Fibroblast of lung (primary cell): ENCODE measurements around the gene TCF7L1. TPM values are rescaled to one million over a fixed set of nuclear protein-coding genes. Genes with fewer than 3 reads are reported as not detected.

Source experiments
- DNase-seq, 2 donors: peaks; one replicate each; pipeline versions ENCODE4 v3.0.0 to v3.0.0-alpha.2; 2010; ENCODE audit warnings: low read depth in 2 of 2
- H2AFZ ChIP-seq: 2 replicates; pipeline ENCODE4 v1.5.1; 2012; ENCODE audit warnings: low read length, control low read depth, inconsistent platforms
- H3K27ac ChIP-seq: 2 replicates; pipeline ENCODE4 v1.5.1; 2011; ENCODE audit warnings: low read length, control low read depth; ENCODE audit not compliant: insufficient read depth
- H3K27me3 ChIP-seq: 2 replicates; pipeline ENCODE4 v1.5.1; 2011; ENCODE audit warnings: mild to moderate bottlenecking, low read length; ENCODE audit not compliant: control insufficient read depth, insufficient read depth
- H3K36me3 ChIP-seq: 2 replicates; pipeline ENCODE4 v1.5.1; 2011; ENCODE audit warnings: low read length; ENCODE audit not compliant: control insufficient read depth, insufficient read depth
- H3K4me1 ChIP-seq: 2 replicates; pipeline ENCODE4 v1.5.1; 2011; ENCODE audit warnings: low read length; ENCODE audit not compliant: control insufficient read depth, insufficient read depth; ENCODE audit errors: extremely low read depth
- H3K4me2 ChIP-seq: 2 replicates; pipeline ENCODE4 v1.5.1; 2011; ENCODE audit warnings: low read length, control low read depth; ENCODE audit not compliant: insufficient read depth; ENCODE audit errors: extremely low read depth
- H3K4me3 ChIP-seq, 4 experiments: fragments of 200-600 bp in 1 of 4; sonication (generic) in 1 of 4; replicated peaks in 1 of 4; 2 replicates each; pipeline ENCODE4 v1.5.1; 2011 to 2016; ENCODE audit warnings: low read length in 4 of 4, low read depth in 3 of 4, mild to moderate bottlenecking in 3 of 4, control low read depth in 2 of 4, inconsistent platforms in 1 of 4, mixed read lengths in 1 of 4; ENCODE audit not compliant: insufficient read depth in 1 of 4; ENCODE audit errors: control extremely low read depth in 1 of 4
- H3K79me2 ChIP-seq: 2 replicates; pipeline ENCODE4 v1.5.1; 2012; ENCODE audit warnings: mild to moderate bottlenecking, low read length, inconsistent platforms; ENCODE audit not compliant: control insufficient read depth, insufficient read depth
- H3K9ac ChIP-seq: 2 replicates; pipeline ENCODE4 v1.5.1; 2011; ENCODE audit warnings: mild to moderate bottlenecking, low read length, control low read depth; ENCODE audit not compliant: insufficient read depth
- H3K9me3 ChIP-seq: 2 replicates; pipeline ENCODE4 v1.5.1; 2012; ENCODE audit warnings: low read depth, low read length; ENCODE audit not compliant: control insufficient read depth, insufficient read depth
- H4K20me1 ChIP-seq: 2 replicates; pipeline ENCODE4 v1.5.1; 2011; ENCODE audit warnings: low read length; ENCODE audit not compliant: control insufficient read depth, insufficient read depth; ENCODE audit errors: extremely low read depth
- CTCF ChIP-seq, 2 donors: IDR thresholded peaks in 1 of 2; conservative IDR thresholded peaks in 1 of 2; 1 replicate in 1 of 2; 2 replicates in 1 of 2; pipeline ENCODE4 v1.5.1; 2011 to 2012; ENCODE audit warnings: low read length in 2 of 2, control low read depth in 1 of 2, inconsistent platforms in 1 of 2, low read depth in 1 of 2, mild to moderate bottlenecking in 1 of 2
- EZH2 ChIP-seq: IDR thresholded peaks from 2 replicates; pipeline ENCODE4 v1.5.1; 2012; ENCODE audit warnings: low read length, control low read depth, mild to moderate bottlenecking; ENCODE audit errors: missing control alignments
- polyA plus RNA-seq, 2 donors: library from polyadenylated mRNA; depleted of rRNA in 1 of 2; stranded (reverse) in 1 of 2; unstranded in 1 of 2; fragments of >200 nt; gene quantifications; 2 replicates each; pipeline ENCODE4 v1.2.1, GENCODE V29; 2011 to 2012; ENCODE audit warnings: missing spikeins in 1 of 2
- total RNA-seq: library from RNA; depleted of rRNA; stranded (reverse); fragments of >200 nt; gene quantifications from 2 replicates; pipeline ENCODE4 v1.2.1, GENCODE V29; 2014

Gene TCF7L1
- total and polyA plus RNA-seq, 2 donors (not counting 1 experiment from before 2014, with no cell fraction given) = 0.83 to 1.5 TPM

DNA sequence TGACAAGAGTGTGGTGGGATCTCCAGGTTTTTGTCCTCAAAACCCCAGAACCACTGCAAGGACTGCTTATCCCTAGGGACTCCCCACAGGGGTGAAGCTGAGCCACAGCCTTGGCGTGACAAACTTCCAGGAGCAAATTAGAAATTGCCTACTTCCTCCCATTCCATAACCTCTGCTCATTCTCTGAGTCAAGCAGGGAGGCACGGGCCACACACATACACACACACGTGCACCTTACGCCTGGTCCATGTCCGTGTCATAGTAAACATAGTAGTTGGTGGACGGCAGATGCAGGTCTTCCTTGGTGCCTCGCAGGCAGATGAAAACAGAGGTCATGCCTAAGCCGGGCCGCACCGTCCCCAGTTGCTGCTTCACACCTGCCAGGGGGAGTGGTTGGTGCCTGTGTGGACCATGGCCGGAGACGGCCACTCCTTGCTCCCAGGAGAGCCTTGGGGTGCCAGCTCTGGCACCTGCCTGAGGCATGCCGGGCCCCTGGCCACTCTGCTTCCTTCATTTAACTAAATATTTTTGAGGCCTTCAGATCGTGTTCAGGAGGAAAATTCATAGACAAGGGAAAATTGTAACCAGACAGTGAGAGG is 211.3 kb downstream of the TCF7L1 start:
- Histone ChIP-seq H3K79me2 (no peaks in the 10 kb centered on the region), H3K9ac (no peak overlapping the region), H3K4me2 (no peak overlapping the region), H3K4me1 (no peaks in the 10 kb centered on the region), H4K20me1 (no peaks in the 10 kb centered on the region), H3K9me3 (no peaks in the 10 kb centered on the region), H3K4me3 (no peak overlapping the region), H2AFZ (no peak overlapping the region), H3K27me3 (peaks cover 2% of the 10 kb centered on the region), H3K36me3 (peaks cover 12% of the 10 kb centered on the region), H3K27ac (no peak overlapping the region)
- TF ChIP-seq EZH2 (no peak), CTCF (conservative IDR thresholded peaks at IDR 0.05 in 1 of 2, IDR thresholded peaks at IDR 0.05 in 1 of 2; ENCODE audit: low read depth in 1 of 2, low read length in 2 of 2) (no peak)
- DNase-seq = no peak

GRCh38 chr2:85347599-85347998 is 214.4 kb downstream of the TCF7L1 start:
- TF ChIP-seq CTCF (conservative IDR thresholded peaks at IDR 0.05 in 1 of 2, IDR thresholded peaks at IDR 0.05 in 1 of 2; ENCODE audit: low read depth in 1 of 2, low read length in 2 of 2) (no peak), EZH2 (no peak)
- Histone ChIP-seq H3K9ac (no peak overlapping the region), H3K27me3 (no peaks in the 10 kb centered on the region), H3K79me2 (peaks cover 2% of the 10 kb centered on the region), H2AFZ (no peak overlapping the region), H3K4me2 (no peak overlapping the region), H4K20me1 (no peaks in the 10 kb centered on the region), H3K4me3 (no peak overlapping the region), H3K4me1 (no peaks in the 10 kb centered on the region), H3K36me3 (peaks cover 18% of the 10 kb centered on the region), H3K27ac (no peak overlapping the region), H3K9me3 (no peaks in the 10 kb centered on the region)
- no peak for DNase-seq

GRCh38 chr2:85353876-85354285 is 220.7 kb downstream of the TCF7L1 start:
- H4K20me1 ChIP-seq = no peaks in the 10 kb centered on the region
- H2AFZ ChIP-seq = peak overlapping the region; percentile 27
- no peaks in the 10 kb centered on the region for H3K9me3 ChIP-seq
- peak overlapping the region; percentile 82 for H3K4me2 ChIP-seq
- peaks cover 16% of the 10 kb centered on the region for H3K36me3 ChIP-seq
- TF ChIP-seq EZH2 (no peak), CTCF (conservative IDR thresholded peaks at IDR 0.05 in 1 of 2, IDR thresholded peaks at IDR 0.05 in 1 of 2; ENCODE audit: low read depth in 1 of 2, low read length in 2 of 2) (no peak)
- no peaks in the 10 kb centered on the region for H3K27me3 ChIP-seq
- H3K4me1 ChIP-seq = peaks cover 4% of the 10 kb centered on the region
- H3K4me3 ChIP-seq = peak overlapping the region; percentile 54 to 100 (median 84)
- peak overlapping the region; percentile 45 for H3K27ac ChIP-seq
- H3K9ac ChIP-seq = peak overlapping the region; percentile 43
- peaks cover 25% of the 10 kb centered on the region for H3K79me2 ChIP-seq
- DNase-seq = peak; percentile 22 to 29
